DMS153 treated with DMSO at 0.1 percent for 48 hours (cell line): ENCODE data around the gene TERT.
"Not testable (repeated sequence)": the region's sequence is repeated elsewhere in the genome, so short reads cannot be mapped to it uniquely, and the experiment has no call there.

Experiments
- DNase-seq: peaks from one replicate; lab custom pipeline; 2025; ENCODE audit not compliant: unreplicated experiment; lab: John Stamatoyannopoulos, UW

TERT gene

GRCh38 chr5:1331861-1332405 is 37.1 kb upstream of the TERT start:
- DNase-seq, result no peak

GRCh38 chr5:1330847-1331831 is 36.3 kb upstream of the TERT start:
- no peak for DNase-seq

- no peak for DNase-seq
Measured at GRCh38 chr5:1330146-1330846, 35.4 kb upstream of the TERT start.

- DNase-seq, result no peak
Measured at GRCh38 chr5:1329111-1329579, 34.3 kb upstream of the TERT start.

- DNase-seq, result not testable (repeated sequence)
Measured at GRCh38 chr5:1328237-1329110, 33.6 kb upstream of the TERT start.

GRCh38 chr5:1326901-1327756 is 32.3 kb upstream of the TERT start:
- DNase-seq, result not testable (repeated sequence)

- DNase-seq, result not testable (repeated sequence)
Measured at GRCh38 chr5:1326532-1326875, 31.6 kb upstream of the TERT start.

GRCh38 chr5:1325870-1326531 is 31.1 kb upstream of the TERT start:
- no peak for DNase-seq

- DNase-seq, result no peak
Measured at GRCh38 chr5:1325191-1325741, 30.4 kb upstream of the TERT start.

GRCh38 chr5:1324719-1325190 is 29.9 kb upstream of the TERT start:
- DNase-seq, result no peak

- DNase-seq, result no peak
Measured at GRCh38 chr5:1324301-1324700, 29.4 kb upstream of the TERT start.

- DNase-seq, result no peak
Measured at GRCh38 chr5:1323803-1324173, 28.9 kb upstream of the TERT start.

GRCh38 chr5:1322955-1323802 is 28.3 kb upstream of the TERT start:
- no peak for DNase-seq

GRCh38 chr5:1322036-1322900 is 27.4 kb upstream of the TERT start:
- DNase-seq, result no peak

GRCh38 chr5:1321576-1321975 is 26.7 kb upstream of the TERT start:
- DNase-seq, result no peak

- DNase-seq, result no peak
Measured at GRCh38 chr5:1320436-1321344, 25.8 kb upstream of the TERT start.
